Activated CD4-positive, alpha-beta T cell treated with anti-CD3 and anti-CD28 coated beads for 48 hours (primary cell): ENCODE results near the gene MYO1C.

Source experiments
- DNase-seq: peaks from one replicate; pipeline ENCODE4 v3.0.0-alpha.2; 2020

The MYO1C gene

GRCh38 chr17:1416414-1416813 lies 76.1 kb downstream of the MYO1C start:
- DNase-seq: no peak

GRCh38 chr17:1414634-1415033 lies 77.9 kb downstream of the MYO1C start:
- DNase-seq: no peak
